D721Med (cell line): ENCODE measurements around the gene SIK3.

ENCODE experiments used
- DNase-seq: peaks from one replicate; pipeline ENCODE4 v3.0.0; 2011; ENCODE audit warnings: low spot score; ENCODE audit not compliant: insufficient read length
- FAIRE-seq: peaks from 2 replicates; lab custom pipeline; 2011; peaks lifted over from hg19 to GRCh38; lab: Jason Lieb, UNC
- CTCF ChIP-seq: IDR thresholded peaks from 2 replicates; pipeline ENCODE4 v1.5.1; 2012; ENCODE audit warnings: mild to moderate bottlenecking, control low read depth; ENCODE audit not compliant: insufficient read depth; ENCODE audit errors: missing control alignments

The SIK3 gene

GRCh38 chr11:116842117-116842516 is 256.1 kb downstream of the SIK3 start:
- no peak for FAIRE-seq

GRCh38 chr11:116840746-116841296 is 257.4 kb downstream of the SIK3 start:
- DNase-seq = no peak
- no peak for FAIRE-seq
- TF ChIP-seq CTCF = no peak

More at GRCh38 chr11:116842117-116842516, 256.1 kb downstream of the SIK3 start:
- no peak for TF ChIP-seq CTCF
- no peak for DNase-seq

- peak; percentile 9 for TF ChIP-seq CTCF
- DNase-seq (no peak), FAIRE-seq (no peak)
Observed at GRCh38 chr11:116840224-116840745, 257.9 kb downstream of the SIK3 start.

- no peak for FAIRE-seq
- no peak for TF ChIP-seq CTCF
- no peak for DNase-seq
Observed at GRCh38 chr11:116838321-116839084, 259.7 kb downstream of the SIK3 start.

- TF ChIP-seq CTCF = no peak
- FAIRE-seq = no peak
- DNase-seq = no peak
Observed at GRCh38 chr11:116837231-116838091, 260.8 kb downstream of the SIK3 start, which contains the start of gene APOA1. APOA1 (minus strand) TSS chr11:116837622; CDS start chr11:116837387, 235 bp downstream.

GRCh38 chr11:116836632-116836991 is 261.6 kb downstream of the SIK3 start:
- no peak for TF ChIP-seq CTCF
- FAIRE-seq (no peak), DNase-seq (no peak)
